Measurements from ENCODE around the gene ASCC1. TPM values are rescaled to one million over a fixed set of nuclear protein-coding genes. Genes with fewer than 3 reads are reported as not detected.
"Not testable (repeated sequence)": the region's sequence is repeated elsewhere in the genome, so short reads cannot be mapped to it uniquely, and the experiment has no call there.

ASCC1 gene
- total and polyA plus RNA-seq, 4 experiments from 2014 or later, result 14.3 to 24.9 (median 18.6) TPM

GRCh38 chr10:72211832-72212231, 4.2 kb downstream of the ASCC1 start:
- H3K4me3 Mint-ChIP-seq; H3K27me3 Mint-ChIP-seq; DNase-seq; POLR2A ChIA-PET (ENCODE audit: partially characterized antibody); H3K27ac ChIP-seq (ENCODE audit: low read depth, low read length); H3K9me3 ChIP-seq (ENCODE audit: control insufficient read depth in 1 of 2, low read length in 2 of 2); H3K9me3 Mint-ChIP-seq; H3K4me3 ChIP-seq (ENCODE audit: low read length in 2 of 2); H3K27me3 ChIP-seq (ENCODE audit: insufficient read depth, low read length); CTCF ChIA-PET (ENCODE audit: partially characterized antibody): not testable (repeated sequence)
- Histone ChIP-seq H3K4me1 (ENCODE audit: insufficient read depth, low read length) (peaks cover 20% of the 10 kb centered on the region), H3K36me3 (ENCODE audit: insufficient read depth, low read length) (peaks cover 16% of the 10 kb centered on the region)
- Mint-ChIP-seq H3K36me3 (peaks cover 8 to 21% of the 10 kb centered on the region in 2 donors), H3K27ac (peak overlapping the region in 1 of 7 donors; percentile 13), H3K4me1 (peaks cover 19 to 37% (median 24%) of the 10 kb centered on the region in 4 donors)
- intact Hi-C loops (cut with micrococcal nuclease), result loop anchor here (10.0 kb wide), 1 partner anchor 47 kb away; no protein-coding TSS in a partner anchor

GRCh38 chr10:72211381-72211780, 4.7 kb downstream of the ASCC1 start:
- Histone ChIP-seq H3K36me3 (ENCODE audit: insufficient read depth, low read length) (peaks cover 16% of the 10 kb centered on the region), H3K4me1 (ENCODE audit: insufficient read depth, low read length) (peaks cover 17% of the 10 kb centered on the region)
- H3K27ac ChIP-seq (ENCODE audit: low read depth, low read length); H3K9me3 Mint-ChIP-seq; CTCF ChIA-PET (ENCODE audit: partially characterized antibody); H3K4me3 Mint-ChIP-seq; H3K9me3 ChIP-seq (ENCODE audit: control insufficient read depth in 1 of 2, low read length in 2 of 2); H3K4me3 ChIP-seq (ENCODE audit: low read length in 2 of 2); H3K27me3 Mint-ChIP-seq; H3K27me3 ChIP-seq (ENCODE audit: insufficient read depth, low read length); DNase-seq; POLR2A ChIA-PET (ENCODE audit: partially characterized antibody): not testable (repeated sequence)
- Mint-ChIP-seq H3K4me1 (peaks cover 18 to 33% (median 21%) of the 10 kb centered on the region in 4 donors), H3K27ac (peak overlapping the region in 1 of 7 donors; percentile 17), H3K36me3 (peaks cover 8 to 18% of the 10 kb centered on the region in 2 donors)
- intact Hi-C loops (cut with micrococcal nuclease), result loop anchor here (10.0 kb wide), 1 partner anchor 47 kb away; no protein-coding TSS in a partner anchor

GRCh38 chr10:72208526-72208925, 7.5 kb downstream of the ASCC1 start:
- peaks cover 12 to 14% (median 12%) of the 10 kb centered on the region in 4 donors for H3K4me1 Mint-ChIP-seq
- DNase-seq; H3K9me3 Mint-ChIP-seq; H3K27ac ChIP-seq (ENCODE audit: low read depth, low read length); CTCF ChIA-PET (ENCODE audit: partially characterized antibody); H3K9me3 ChIP-seq (ENCODE audit: control insufficient read depth in 1 of 2, low read length in 2 of 2); H3K4me3 ChIP-seq (ENCODE audit: low read length in 2 of 2); intact Hi-C loops (cut with micrococcal nuclease); H3K4me1 ChIP-seq (ENCODE audit: insufficient read depth, low read length); H3K27me3 ChIP-seq (ENCODE audit: insufficient read depth, low read length); H3K27me3 Mint-ChIP-seq: not testable (repeated sequence)
- POLR2A ChIA-PET (ENCODE audit: partially characterized antibody), result interaction anchor here (1.2 kb wide), 1 partner anchor 147 kb away, joined by 3 read pairs; no protein-coding TSS in a partner anchor
- peak overlapping the region in 5 of 7 donors; percentile 47 to 91 (median 61) for H3K27ac Mint-ChIP-seq
- H3K4me3 Mint-ChIP-seq, result peak overlapping the region in 1 of 8 donors; percentile 20
- peaks cover 24% of the 10 kb centered on the region for H3K36me3 ChIP-seq (ENCODE audit: insufficient read depth, low read length)
- peaks cover 15 to 19% of the 10 kb centered on the region in 2 donors for H3K36me3 Mint-ChIP-seq

- Mint-ChIP-seq H3K4me3 (no peak overlapping the region), H3K36me3 (peaks cover 25 to 29% of the 10 kb centered on the region in 2 donors), H3K9me3 (no peaks in the 10 kb centered on the region), H3K27me3 (no peaks in the 10 kb centered on the region), H3K27ac (peak overlapping the region in 2 of 7 donors; percentile 8 to 72), H3K4me1 (peaks cover 5 to 9% (median 6%) of the 10 kb centered on the region in 4 donors)
- Histone ChIP-seq H3K27me3 (ENCODE audit: insufficient read depth, low read length) (no peaks in the 10 kb centered on the region), H3K9me3 (ENCODE audit: control insufficient read depth in 1 of 2, low read length in 2 of 2) (no peaks in the 10 kb centered on the region), H3K27ac (ENCODE audit: low read depth, low read length) (no peak overlapping the region), H3K4me3 (ENCODE audit: low read length in 2 of 2) (no peak overlapping the region), H3K36me3 (ENCODE audit: insufficient read depth, low read length) (peaks cover 33% of the 10 kb centered on the region), H3K4me1 (ENCODE audit: insufficient read depth, low read length) (no peaks in the 10 kb centered on the region)
- intact Hi-C loops (cut with micrococcal nuclease), result no loop called here
- ChIA-PET POLR2A (ENCODE audit: partially characterized antibody) (no interaction called here), CTCF (ENCODE audit: partially characterized antibody) (no interaction called here)
- DNase-seq, result no peak
Measured at GRCh38 chr10:72206511-72207229, 9.4 kb downstream of the ASCC1 start.

GRCh38 chr10:72204724-72205123, 11.4 kb downstream of the ASCC1 start:
- Mint-ChIP-seq H3K4me3 (no peak overlapping the region), H3K27ac (no peak overlapping the region), H3K9me3 (no peaks in the 10 kb centered on the region), H3K36me3 (peaks cover 26 to 31% of the 10 kb centered on the region in 2 donors), H3K27me3 (no peaks in the 10 kb centered on the region), H3K4me1 (peaks cover 5 to 9% (median 5%) of the 10 kb centered on the region in 4 donors)
- no peak overlapping the region for H3K4me3 ChIP-seq (ENCODE audit: low read length in 2 of 2)
- H3K4me1 ChIP-seq (ENCODE audit: insufficient read depth, low read length), result no peaks in the 10 kb centered on the region
- no peaks in the 10 kb centered on the region for H3K27me3 ChIP-seq (ENCODE audit: insufficient read depth, low read length)
- ChIA-PET CTCF (ENCODE audit: partially characterized antibody) (no interaction called here), POLR2A (ENCODE audit: partially characterized antibody) (interaction anchor here (2.0 kb wide), 1 partner anchor 11 kb away, joined by 8 read pairs; the partner anchor contains the start of genes ANAPC16 and ASCC1)
- intact Hi-C loops (cut with micrococcal nuclease), result no loop called here
- H3K9me3 ChIP-seq (ENCODE audit: control insufficient read depth in 1 of 2, low read length in 2 of 2), result no peaks in the 10 kb centered on the region
- peaks cover 35% of the 10 kb centered on the region for H3K36me3 ChIP-seq (ENCODE audit: insufficient read depth, low read length)
- H3K27ac ChIP-seq (ENCODE audit: low read depth, low read length), result no peak overlapping the region
- DNase-seq, result no peak

- Mint-ChIP-seq H3K27ac (no peak overlapping the region), H3K27me3 (no peaks in the 10 kb centered on the region), H3K36me3 (peaks cover 26 to 31% of the 10 kb centered on the region in 2 donors), H3K4me3 (no peak overlapping the region), H3K4me1 (peaks cover 5 to 9% (median 5%) of the 10 kb centered on the region in 4 donors), H3K9me3 (no peaks in the 10 kb centered on the region)
- H3K27me3 ChIP-seq (ENCODE audit: insufficient read depth, low read length), result no peaks in the 10 kb centered on the region
- no peak for DNase-seq
- CTCF ChIA-PET (ENCODE audit: partially characterized antibody), result no interaction called here
- no peak overlapping the region for H3K4me3 ChIP-seq (ENCODE audit: low read length in 2 of 2)
- no peaks in the 10 kb centered on the region for H3K9me3 ChIP-seq (ENCODE audit: control insufficient read depth in 1 of 2, low read length in 2 of 2)
- POLR2A ChIA-PET (ENCODE audit: partially characterized antibody), result interaction anchor here (2.0 kb wide), 1 partner anchor 12 kb away, joined by 8 read pairs; the partner anchor contains the start of genes ANAPC16 and ASCC1
- intact Hi-C loops (cut with micrococcal nuclease), result no loop called here
- no peak overlapping the region for H3K27ac ChIP-seq (ENCODE audit: low read depth, low read length)
- H3K36me3 ChIP-seq (ENCODE audit: insufficient read depth, low read length), result peaks cover 36% of the 10 kb centered on the region
- H3K4me1 ChIP-seq (ENCODE audit: insufficient read depth, low read length), result no peaks in the 10 kb centered on the region
Measured at GRCh38 chr10:72204296-72204695, 11.8 kb downstream of the ASCC1 start.

GRCh38 chr10:72201293-72201692, 14.8 kb downstream of the ASCC1 start:
- no peaks in the 10 kb centered on the region for H3K27me3 Mint-ChIP-seq
- H3K27ac Mint-ChIP-seq, result no peak overlapping the region
- H3K4me3 Mint-ChIP-seq, result no peak overlapping the region
- intact Hi-C loops (cut with micrococcal nuclease), result no loop called here
- H3K4me1 ChIP-seq (ENCODE audit: insufficient read depth, low read length), result no peaks in the 10 kb centered on the region
- peaks cover 30% of the 10 kb centered on the region in 2 donors for H3K36me3 Mint-ChIP-seq
- no peak overlapping the region for H3K27ac ChIP-seq (ENCODE audit: low read depth, low read length)
- H3K9me3 ChIP-seq (ENCODE audit: control insufficient read depth in 1 of 2, low read length in 2 of 2), result no peaks in the 10 kb centered on the region
- H3K27me3 ChIP-seq (ENCODE audit: insufficient read depth, low read length), result no peaks in the 10 kb centered on the region
- peaks cover 31% of the 10 kb centered on the region for H3K36me3 ChIP-seq (ENCODE audit: insufficient read depth, low read length)
- H3K9me3 Mint-ChIP-seq, result no peaks in the 10 kb centered on the region
- CTCF ChIA-PET (ENCODE audit: partially characterized antibody), result interaction anchor here (1.0 to 2.2 kb wide), 3 partner anchors 22 to 153 kb away, joined by 3 to 7 read pairs (median 4); no protein-coding TSS in a partner anchor
- H3K4me1 Mint-ChIP-seq, result peaks cover 0 to 5% (median under 1%) of the 10 kb centered on the region in 4 donors
- POLR2A ChIA-PET (ENCODE audit: partially characterized antibody), result interaction anchor here (1.0 kb wide), 1 partner anchor 22 kb away, joined by 4 read pairs; no protein-coding TSS in a partner anchor
- no peak overlapping the region for H3K4me3 ChIP-seq (ENCODE audit: low read length in 2 of 2)
- no peak for DNase-seq

All from CD4-positive, alpha-beta memory T cell (primary cell).